T-cell (primary cell): Measurements from ENCODE around the gene SLC44A5. TPM values are rescaled to one million over a fixed set of nuclear protein-coding genes. Genes with fewer than 3 reads are reported as not detected.
"Not testable (repeated sequence)": the region's sequence is repeated elsewhere in the genome, so short reads cannot be mapped to it uniquely, and the experiment has no call there.

Experiments
- ATAC-seq, 4 experiments: fragments of 200-7000 bp in 3 of 4; fragments of 150-1000 bp in 1 of 4; cut with Tn5 transposase; replicated peaks in 1 of 4; 1 replicate in 3 of 4; 2 replicates in 1 of 4; pipeline ENCODE4 v1.10.0; 2021; ENCODE audit warnings: moderate library complexity in 3 of 4, mild to moderate bottlenecking in 2 of 4, moderate number of reproducible peaks in 1 of 4
- CTCF ChIA-PET, 2 donors: fragments of 300-600 bp; sonication (Branson Sonifier 250); formaldehyde crosslinking; loops; one replicate each; lab custom pipeline; 2022; ENCODE audit warnings: antibody characterized with exemption in 2 of 2; lab: Charles Lee
- POLR2A ChIA-PET, 2 donors: fragments of 300-600 bp; sonication (Branson Sonifier 250); formaldehyde crosslinking; loops; one replicate each; lab custom pipeline; 2022; ENCODE audit warnings: antibody characterized with exemption in 2 of 2; lab: Charles Lee
- DNase-seq, 35 experiments: peaks; one replicate each; pipeline versions ENCODE4 v3.0.0 to v3.0.0-alpha.2; 2013 to 2023
- H3K27ac ChIP-seq: one replicate; pipeline ENCODE4 v1.5.1; 2013; ENCODE audit warnings: low read length
- H3K27me3 ChIP-seq, 2 experiments: replicated peaks in 1 of 2; 1 replicate in 1 of 2; 2 replicates in 1 of 2; pipeline versions ENCODE4 v1.6.1 to v1.7.0; 2013; ENCODE audit warnings: low read length in 1 of 2, mixed read lengths in 1 of 2; ENCODE audit not compliant: control insufficient read depth in 2 of 2, insufficient read depth in 2 of 2; ENCODE audit errors: extremely low read depth in 1 of 2
- H3K36me3 ChIP-seq, 2 donors: 1 replicate in 1 of 2; 2 replicates in 1 of 2; pipeline versions ENCODE4 v1.6.1 to v1.7.0; 2013; ENCODE audit warnings: low read length in 1 of 2; ENCODE audit not compliant: control insufficient read depth in 2 of 2, insufficient read depth in 1 of 2; ENCODE audit errors: extremely low read depth in 1 of 2
- H3K4me1 ChIP-seq, 2 experiments: 1 replicate in 1 of 2; 2 replicates in 1 of 2; pipeline versions ENCODE4 v1.6.1 to v1.7.0; 2013; ENCODE audit warnings: low read length in 2 of 2, mixed read lengths in 1 of 2; ENCODE audit not compliant: insufficient read depth in 2 of 2, control insufficient read depth in 1 of 2; ENCODE audit errors: extremely low read depth in 1 of 2
- H3K4me3 ChIP-seq, 2 donors: 1 replicate in 1 of 2; 2 replicates in 1 of 2; pipeline versions ENCODE4 v1.5.1 to v1.7.0; 2013; ENCODE audit warnings: mild to moderate bottlenecking in 2 of 2, low read length in 1 of 2, moderate library complexity in 1 of 2; ENCODE audit not compliant: control insufficient read depth in 1 of 2; ENCODE audit errors: extremely low read depth in 1 of 2
- H3K9me3 ChIP-seq: 2 replicates; pipeline ENCODE4 v1.7.0; 2013
- H3K27ac Mint-ChIP-seq, 2 donors: one replicate each; pipeline ENCODE4 v1.8.0; 2020 to 2021; ENCODE audit warnings: mild to moderate bottlenecking in 2 of 2, mixed read lengths in 2 of 2
- H3K27me3 Mint-ChIP-seq, 2 donors: one replicate each; pipeline ENCODE4 v1.8.0; 2021 to 2022; ENCODE audit warnings: mixed read lengths in 2 of 2
- H3K36me3 Mint-ChIP-seq: one replicate; pipeline ENCODE4 v1.8.0; 2021; ENCODE audit warnings: mixed read lengths
- H3K4me1 Mint-ChIP-seq, 3 donors: one replicate each; pipeline ENCODE4 v1.8.0; 2020 to 2022; ENCODE audit warnings: mixed read lengths in 3 of 3, mild to moderate bottlenecking in 1 of 3
- H3K4me3 Mint-ChIP-seq, 3 donors: one replicate each; pipeline ENCODE4 v1.8.0; 2020 to 2022; ENCODE audit warnings: mild to moderate bottlenecking in 3 of 3, mixed read lengths in 3 of 3, moderate library complexity in 3 of 3
- H3K9me3 Mint-ChIP-seq, 3 donors: one replicate each; pipeline ENCODE4 v1.8.0; 2020 to 2022; ENCODE audit warnings: mixed read lengths in 3 of 3
- WGBS: methylation state at CpG from one replicate; pipeline ENCODE4 v1.1.5; 2013; ENCODE audit warnings: missing lambda C conversion rate; ENCODE audit not compliant: insufficient coverage; 5-methylcytosine and 5-hydroxymethylcytosine counted together
- total RNA-seq, 35 experiments: library from RNA in 6 of 35; stranded (reverse) in 6 of 35; fragments of 120-200 nt in 1 of 35; gene quantifications; one replicate each; pipeline versions ENCODE4 v1.2.1 to v1.2.4 and lab custom pipeline; 2013 to 2026

The SLC44A5 gene
- total RNA-seq, 5 donors from 2014 or later (not counting 1 experiment from before 2014, with no cell fraction given): 0.06 to 2.4 (median 0.84) TPM; not detected in 1

DNA sequence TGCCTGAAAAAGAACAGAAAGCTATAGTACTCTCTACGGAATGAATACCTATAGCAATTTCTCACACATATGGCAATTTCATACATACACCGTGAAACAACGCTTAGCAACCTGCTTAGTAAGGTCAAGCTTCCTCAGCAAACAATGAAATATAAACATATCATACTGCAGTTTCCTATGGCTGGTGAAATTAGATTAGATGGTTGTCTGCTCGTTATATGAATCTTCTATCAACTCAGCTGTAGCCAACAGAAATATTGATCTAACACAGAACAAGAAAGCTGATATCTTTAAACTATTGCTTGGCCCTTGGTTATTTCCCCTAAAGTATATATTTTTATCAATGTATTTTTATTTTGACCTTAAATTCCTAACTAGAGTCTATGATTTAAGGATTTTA is 187.8 kb downstream of the SLC44A5 start:
- Mint-ChIP-seq H3K9me3 (no peaks in the 10 kb centered on the region), H3K4me1 (no peaks in the 10 kb centered on the region), H3K27me3 (no peaks in the 10 kb centered on the region), H3K4me3 (no peak overlapping the region), H3K27ac (no peak overlapping the region), H3K36me3 (no peaks in the 10 kb centered on the region)
- Histone ChIP-seq H3K27me3 (no peaks in the 10 kb centered on the region), H3K27ac (no peak overlapping the region), H3K9me3 (no peaks in the 10 kb centered on the region), H3K4me1 (no peaks in the 10 kb centered on the region), H3K4me3 (no peak overlapping the region), H3K36me3 (no peaks in the 10 kb centered on the region)
- CTCF ChIA-PET: no interaction called here
- DNase-seq: no peak
- no CpG with 5 or more reads among the region's 4 CpGs for WGBS
- POLR2A ChIA-PET: no interaction called here
- ATAC-seq: no peak

DNA sequence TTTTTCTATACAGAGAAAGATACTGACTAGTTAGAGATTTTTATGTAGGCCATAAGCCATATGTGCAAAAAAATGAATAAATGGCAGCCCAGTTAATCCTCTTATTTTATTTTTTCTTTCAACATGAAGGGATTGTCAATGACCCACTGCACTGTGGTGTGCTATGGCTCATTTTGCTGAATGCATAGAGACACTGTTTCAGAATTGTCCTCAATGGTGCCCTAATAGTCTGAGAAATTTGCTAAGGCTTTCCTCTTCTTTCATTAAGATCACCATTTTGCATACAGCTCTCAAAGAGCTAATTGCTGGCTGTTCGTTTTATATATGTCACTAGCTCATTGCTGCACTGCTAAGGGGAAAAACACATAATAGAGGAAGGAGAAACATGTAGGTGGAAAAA is 189.5 kb downstream of the SLC44A5 start:
- ChIA-PET POLR2A (interaction anchor here in 1 of 2 donors (0.6 kb wide), 1 partner anchor 65 kb away, joined by 4 read pairs; no protein-coding TSS in a partner anchor), CTCF (interaction anchor here in 1 of 2 donors (0.6 kb wide), 1 partner anchor 42 kb away, joined by 3 read pairs; no protein-coding TSS in a partner anchor)
- no peaks in the 10 kb centered on the region for H3K9me3 ChIP-seq
- H3K4me1 ChIP-seq: no peaks in the 10 kb centered on the region
- DNase-seq (no peak), ATAC-seq (no peak)
- no peaks in the 10 kb centered on the region for H3K36me3 ChIP-seq
- Mint-ChIP-seq H3K4me3 (no peak overlapping the region), H3K27ac (no peak overlapping the region), H3K9me3 (peaks cover 0 to 4% (median 3%) of the 10 kb centered on the region in 3 donors), H3K36me3 (no peaks in the 10 kb centered on the region), H3K27me3 (no peaks in the 10 kb centered on the region), H3K4me1 (no peaks in the 10 kb centered on the region)
- H3K27ac ChIP-seq: no peak overlapping the region
- no CpG with 5 or more reads among the region's 1 CpG for WGBS
- H3K27me3 ChIP-seq: no peaks in the 10 kb centered on the region
- H3K4me3 ChIP-seq: no peak overlapping the region

DNA sequence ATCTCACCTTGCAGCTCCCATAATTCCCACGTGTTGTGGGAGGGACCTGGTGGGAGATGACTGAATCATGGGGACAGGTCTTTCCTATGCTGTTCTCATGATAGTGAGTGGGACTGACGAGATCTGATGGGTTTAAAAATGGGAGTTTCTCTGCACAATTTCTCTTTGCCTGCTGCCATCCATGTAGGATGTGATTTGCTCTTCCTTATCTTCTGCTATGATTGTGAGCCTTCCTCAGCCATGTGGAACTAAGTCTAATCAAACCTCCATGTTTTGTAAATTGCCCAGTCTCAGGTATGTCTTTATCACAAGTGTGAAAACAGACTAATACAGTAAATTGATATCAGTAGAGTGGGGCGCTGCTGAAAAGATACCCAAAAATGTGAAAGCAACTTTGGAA is 195.7 kb downstream of the SLC44A5 start:
- H3K9me3 Mint-ChIP-seq: peaks cover 0 to 6% (median 4%) of the 10 kb centered on the region in 3 donors
- no peak for ATAC-seq
- no peaks in the 10 kb centered on the region for H3K9me3 ChIP-seq
- no peak overlapping the region for H3K4me3 ChIP-seq
- 67% methylated on average over 2 of the region's 3 CpGs for WGBS
- H3K27me3 Mint-ChIP-seq: no peaks in the 10 kb centered on the region
- CTCF ChIA-PET: no interaction called here
- no peak for DNase-seq
- no peaks in the 10 kb centered on the region for H3K4me1 ChIP-seq
- H3K27me3 ChIP-seq: no peaks in the 10 kb centered on the region
- H3K4me3 Mint-ChIP-seq: no peak overlapping the region
- no peaks in the 10 kb centered on the region for H3K4me1 Mint-ChIP-seq
- H3K27ac Mint-ChIP-seq: no peak overlapping the region
- H3K36me3 Mint-ChIP-seq: no peaks in the 10 kb centered on the region
- H3K27ac ChIP-seq: no peak overlapping the region
- POLR2A ChIA-PET: no interaction called here
- H3K36me3 ChIP-seq: no peaks in the 10 kb centered on the region

DNA sequence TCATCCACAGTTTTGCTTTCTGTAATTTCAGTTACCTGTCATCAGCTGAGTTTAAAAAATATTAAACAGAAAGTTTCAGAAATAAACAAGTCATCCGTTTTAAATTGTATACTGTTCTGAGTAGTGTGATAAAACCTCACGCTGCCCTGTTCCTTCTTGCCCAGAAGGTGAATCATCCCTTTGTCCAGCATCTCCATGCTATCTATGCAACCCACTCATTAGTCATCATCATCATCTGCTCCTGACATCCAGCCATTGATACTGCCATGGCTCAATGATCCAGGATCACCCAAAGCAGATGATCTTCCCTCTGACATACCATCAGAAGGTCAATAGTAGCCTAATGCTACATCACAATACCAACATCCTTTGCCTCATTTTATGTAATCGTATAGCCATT is 198.3 kb downstream of the SLC44A5 start:
- H3K27me3 Mint-ChIP-seq: no peaks in the 10 kb centered on the region
- H3K9me3 Mint-ChIP-seq: peaks cover 0 to 6% (median 4%) of the 10 kb centered on the region in 3 donors
- no peak overlapping the region for H3K4me3 Mint-ChIP-seq
- POLR2A ChIA-PET: no interaction called here
- H3K4me3 ChIP-seq: no peak overlapping the region
- no peak overlapping the region for H3K27ac Mint-ChIP-seq
- no peak for DNase-seq
- ATAC-seq: no peak
- H3K27ac ChIP-seq: no peak overlapping the region
- H3K27me3 ChIP-seq: no peaks in the 10 kb centered on the region
- CTCF ChIA-PET: no interaction called here
- no peaks in the 10 kb centered on the region for H3K36me3 Mint-ChIP-seq
- H3K4me1 ChIP-seq: no peaks in the 10 kb centered on the region
- H3K4me1 Mint-ChIP-seq: no peaks in the 10 kb centered on the region
- WGBS: no CpG with 5 or more reads among the region's 3 CpGs
- H3K9me3 ChIP-seq: no peaks in the 10 kb centered on the region
- H3K36me3 ChIP-seq: no peaks in the 10 kb centered on the region

DNA sequence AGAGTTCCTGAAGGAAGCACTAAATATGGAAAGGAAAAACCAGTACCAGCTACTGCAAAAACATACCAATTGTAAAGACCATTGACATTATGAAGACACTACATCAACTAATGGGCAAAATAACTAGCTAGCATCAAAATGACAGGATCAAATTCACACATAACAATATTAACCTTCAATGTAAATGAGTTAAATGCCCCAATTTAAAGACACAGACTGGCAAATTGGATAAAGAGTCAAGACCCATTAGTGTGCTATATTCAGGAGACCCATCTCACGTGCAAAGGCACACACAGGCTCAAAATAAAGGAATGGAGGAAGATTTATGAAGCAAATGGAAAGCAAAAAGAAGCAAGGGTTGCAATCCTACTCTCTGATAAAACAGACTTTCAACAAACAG is 206.2 kb downstream of the SLC44A5 start:
- ATAC-seq, H3K4me1 Mint-ChIP-seq, H3K36me3 ChIP-seq, H3K27me3 ChIP-seq, CTCF ChIA-PET, DNase-seq, H3K27me3 Mint-ChIP-seq, H3K4me1 ChIP-seq, H3K36me3 Mint-ChIP-seq, POLR2A ChIA-PET, H3K27ac ChIP-seq, H3K9me3 ChIP-seq, H3K4me3 ChIP-seq, H3K27ac Mint-ChIP-seq, H3K4me3 Mint-ChIP-seq: not testable (repeated sequence)
- 33% methylated on average over 1 of the region's 1 CpG for WGBS
- peaks cover 15 to 26% (median 17%) of the 10 kb centered on the region in 3 donors for H3K9me3 Mint-ChIP-seq

DNA sequence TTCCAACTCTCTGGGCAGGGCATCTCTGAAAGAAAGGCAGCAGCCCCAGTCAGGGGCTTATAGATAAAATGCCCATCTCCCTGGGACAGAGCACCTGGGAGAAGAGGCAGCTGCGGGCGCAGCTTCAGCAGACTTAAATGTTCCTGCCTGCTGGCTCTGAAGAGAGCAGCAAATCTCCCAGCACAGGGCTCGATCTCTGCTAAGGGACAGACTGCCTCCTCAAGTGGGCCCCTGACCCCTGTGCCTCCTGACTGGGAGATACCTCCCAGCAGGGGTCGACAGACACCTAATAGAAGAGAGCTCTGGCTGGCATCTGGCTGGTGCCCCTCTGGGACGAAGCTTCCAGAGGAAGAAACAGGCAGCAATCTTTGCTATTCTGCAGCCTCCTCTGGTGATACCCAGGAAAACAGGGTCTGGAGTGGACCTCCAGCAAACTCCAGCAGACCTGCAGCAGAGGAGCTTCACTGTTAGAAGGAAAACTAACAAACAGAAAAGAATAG is 207.7 kb downstream of the SLC44A5 start:
- H3K36me3 ChIP-seq, H3K4me1 ChIP-seq, H3K9me3 ChIP-seq, CTCF ChIA-PET, H3K36me3 Mint-ChIP-seq, H3K27ac ChIP-seq, H3K4me3 Mint-ChIP-seq, H3K27ac Mint-ChIP-seq, H3K4me1 Mint-ChIP-seq, H3K4me3 ChIP-seq, ATAC-seq, DNase-seq, H3K27me3 ChIP-seq, H3K27me3 Mint-ChIP-seq, POLR2A ChIA-PET: not testable (repeated sequence)
- 75% methylated on average over 4 of the region's 5 CpGs for WGBS
- H3K9me3 Mint-ChIP-seq: peaks cover 15 to 26% (median 17%) of the 10 kb centered on the region in 3 donors

DNA sequence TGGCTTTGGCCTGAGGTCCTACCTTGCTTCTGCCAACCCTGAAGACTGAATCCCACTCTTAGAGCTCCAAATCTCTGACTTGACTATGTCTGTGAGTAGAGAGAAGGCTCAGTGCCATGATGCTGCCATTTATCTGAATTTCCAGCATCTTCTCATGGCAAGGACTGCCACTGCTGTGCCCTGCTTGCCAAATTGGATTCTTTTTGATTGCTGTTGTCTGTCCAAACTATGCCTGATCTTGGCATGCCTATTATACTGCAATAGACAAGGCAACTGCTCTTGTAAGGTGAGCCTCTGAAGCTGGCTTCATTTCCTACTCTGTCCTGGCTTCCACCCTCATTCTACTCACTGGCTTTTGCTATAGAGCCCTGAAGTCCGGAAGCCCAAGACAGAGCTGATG is 210.2 kb downstream of the SLC44A5 start:
- POLR2A ChIA-PET: no interaction called here
- no peaks in the 10 kb centered on the region for H3K4me1 Mint-ChIP-seq
- no peak for DNase-seq
- no peaks in the 10 kb centered on the region for H3K27me3 Mint-ChIP-seq
- H3K4me1 ChIP-seq: no peaks in the 10 kb centered on the region
- no peak overlapping the region for H3K4me3 ChIP-seq
- H3K36me3 ChIP-seq: no peaks in the 10 kb centered on the region
- H3K36me3 Mint-ChIP-seq: no peaks in the 10 kb centered on the region
- H3K27ac ChIP-seq: no peak overlapping the region
- no peak overlapping the region for H3K4me3 Mint-ChIP-seq
- no peaks in the 10 kb centered on the region for H3K9me3 ChIP-seq
- no peaks in the 10 kb centered on the region for H3K27me3 ChIP-seq
- H3K9me3 Mint-ChIP-seq: peaks cover 10 to 17% (median 11%) of the 10 kb centered on the region in 3 donors
- CTCF ChIA-PET: no interaction called here
- H3K27ac Mint-ChIP-seq: no peak overlapping the region
- no peak for ATAC-seq
- WGBS: no CpG with 5 or more reads among the region's 1 CpG
